Measurements from ENCODE around the gene ARHGAP27. TPM values are rescaled to one million over a fixed set of nuclear protein-coding genes. Genes with fewer than 3 reads are reported as not detected.

Gene ARHGAP27
- total RNA-seq, 2 experiments from 2014 or later: 55.5 to 56.8 TPM

DNA sequence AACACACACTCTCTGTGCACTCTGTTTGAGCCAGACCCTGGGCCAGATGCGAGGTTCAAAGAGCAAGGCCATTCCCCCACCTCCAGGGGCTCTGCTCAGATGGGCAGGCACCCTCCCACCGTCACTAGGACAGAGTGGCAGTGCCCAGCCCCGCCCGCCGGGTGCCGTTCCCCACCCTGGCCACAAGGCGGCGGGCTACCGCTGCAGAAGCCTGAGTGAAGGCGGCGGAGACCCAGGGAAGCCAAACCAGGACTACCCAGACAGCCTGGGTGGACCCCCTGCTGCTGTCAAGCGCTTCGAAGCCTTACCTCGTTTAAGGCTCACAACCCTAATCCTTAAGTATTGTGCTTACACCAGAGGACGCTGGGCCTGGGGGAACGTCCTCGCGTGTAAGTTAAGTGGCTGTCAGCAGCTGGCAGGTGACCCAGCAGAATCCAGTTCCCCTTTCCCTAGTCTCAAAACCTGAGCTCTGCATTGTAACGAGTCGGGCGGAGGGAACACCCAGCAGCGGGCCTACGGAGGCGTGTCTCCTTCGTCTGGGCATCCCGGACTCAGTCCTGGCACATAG lies 4.5 kb downstream of the ARHGAP27 start:
- Histone ChIP-seq H3K4me3 (ENCODE audit: low read depth, low read length, poor library complexity, severe bottlenecking) (peak overlapping the region; percentile 49), H3K27ac (ENCODE audit: low read depth, low read length, poor library complexity, severe bottlenecking) (peak overlapping the region; percentile 76), H3K36me3 (ENCODE audit: insufficient read depth, low read length) (no peaks in the 10 kb centered on the region), H3K9me2 (ENCODE audit: insufficient read depth, low read length) (no peaks in the 10 kb centered on the region), H4K20me1 (ENCODE audit: insufficient read depth, low read length) (no peaks in the 10 kb centered on the region), H3K79me2 (ENCODE audit: insufficient read depth, low read depth, low read length) (no peaks in the 10 kb centered on the region), H3K9me3 (ENCODE audit: low read length) (no peaks in the 10 kb centered on the region), H3K4me2 (ENCODE audit: low read length) (peak overlapping the region; percentile 84), H3K4me1 (ENCODE audit: insufficient read depth, low read length, poor library complexity, severe bottlenecking) (peaks cover 41% of the 10 kb centered on the region), H2AFZ (ENCODE audit: low read length) (peak overlapping the region; percentile 44; the same call in 1 of the 2 replicates)
- intact Hi-C loops (cut with micrococcal nuclease; ENCODE audit: unreplicated experiment): no loop called here
- TF ChIP-seq EZH2phosphoT487 (IDR thresholded peaks at IDR 0.05; ENCODE audit: borderline replicate concordance, low read depth, low read length): no peak
- TF ChIP-seq, protein P1, sequence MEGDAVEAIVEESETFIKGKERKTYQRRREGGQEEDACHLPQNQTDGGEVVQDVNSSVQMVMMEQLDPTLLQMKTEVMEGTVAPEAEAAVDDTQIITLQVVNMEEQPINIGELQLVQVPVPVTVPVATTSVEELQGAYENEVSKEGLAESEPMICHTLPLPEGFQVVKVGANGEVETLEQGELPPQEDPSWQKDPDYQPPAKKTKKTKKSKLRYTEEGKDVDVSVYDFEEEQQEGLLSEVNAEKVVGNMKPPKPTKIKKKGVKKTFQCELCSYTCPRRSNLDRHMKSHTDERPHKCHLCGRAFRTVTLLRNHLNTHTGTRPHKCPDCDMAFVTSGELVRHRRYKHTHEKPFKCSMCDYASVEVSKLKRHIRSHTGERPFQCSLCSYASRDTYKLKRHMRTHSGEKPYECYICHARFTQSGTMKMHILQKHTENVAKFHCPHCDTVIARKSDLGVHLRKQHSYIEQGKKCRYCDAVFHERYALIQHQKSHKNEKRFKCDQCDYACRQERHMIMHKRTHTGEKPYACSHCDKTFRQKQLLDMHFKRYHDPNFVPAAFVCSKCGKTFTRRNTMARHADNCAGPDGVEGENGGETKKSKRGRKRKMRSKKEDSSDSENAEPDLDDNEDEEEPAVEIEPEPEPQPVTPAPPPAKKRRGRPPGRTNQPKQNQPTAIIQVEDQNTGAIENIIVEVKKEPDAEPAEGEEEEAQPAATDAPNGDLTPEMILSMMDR (conservative IDR thresholded peaks at IDR 0.05; ENCODE audit: low read length): peak; percentile 95
- CTCF ChIA-PET (ENCODE audit: unreplicated experiment): no interaction called here
- no TSS peak for BruUV-seq (replicated peaks)
- DNase-seq (ENCODE audit: low spot score): peak; percentile 81
- POLR2A ChIA-PET: interaction anchor here (0.8 kb wide), 1 partner anchor 116 kb away, joined by 3 read pairs; no protein-coding TSS in a partner anchor

DNA sequence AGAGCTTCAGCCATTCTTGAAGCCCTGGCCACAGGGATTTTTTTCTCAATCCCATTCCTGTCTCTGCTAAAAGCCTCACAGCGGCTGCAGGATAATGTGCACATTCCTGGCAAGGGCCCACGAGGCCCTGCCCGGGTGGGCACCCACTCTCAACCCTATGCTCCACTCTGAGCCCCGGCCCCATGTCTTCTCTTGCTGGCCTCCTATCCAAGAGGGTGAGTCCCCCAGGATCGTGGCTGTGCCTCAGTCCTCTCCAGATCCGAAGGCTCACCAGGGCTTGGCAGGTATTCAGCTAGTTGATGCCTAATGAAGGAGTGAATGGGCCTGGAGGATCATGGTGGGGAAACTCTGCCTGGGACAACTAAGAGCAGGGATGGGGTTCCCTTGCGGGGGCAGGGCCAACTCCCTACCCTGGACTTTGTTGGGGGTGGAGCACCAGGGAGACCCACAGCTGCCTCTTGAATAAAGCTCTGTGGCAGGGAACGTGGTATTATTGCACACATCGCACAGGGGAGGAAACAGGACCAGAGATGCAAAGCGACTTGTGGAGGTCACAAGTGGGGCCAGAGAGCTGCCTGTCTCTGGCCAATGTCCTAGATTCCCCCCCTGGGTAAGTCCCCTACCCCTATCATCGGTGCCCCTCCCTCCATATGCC lies 5.4 kb downstream of the ARHGAP27 start:
- intact Hi-C loops (cut with micrococcal nuclease; ENCODE audit: unreplicated experiment): loop anchor here (2.0 kb wide), 1 partner anchor 33 kb away; no protein-coding TSS in a partner anchor
- DNase-seq (ENCODE audit: low spot score): no peak
- H2AFZ ChIP-seq (ENCODE audit: low read length): no peak overlapping the region
- TF ChIP-seq, protein P1 (conservative IDR thresholded peaks at IDR 0.05; ENCODE audit: low read length): no peak
- TF ChIP-seq EZH2phosphoT487 (IDR thresholded peaks at IDR 0.05; ENCODE audit: borderline replicate concordance, low read depth, low read length): no peak
- H3K27ac ChIP-seq (ENCODE audit: low read depth, low read length, poor library complexity, severe bottlenecking): no peak overlapping the region
- H4K20me1 ChIP-seq (ENCODE audit: insufficient read depth, low read length): no peaks in the 10 kb centered on the region
- H3K9me2 ChIP-seq (ENCODE audit: insufficient read depth, low read length): no peaks in the 10 kb centered on the region
- no peaks in the 10 kb centered on the region for H3K36me3 ChIP-seq (ENCODE audit: insufficient read depth, low read length)
- no TSS peak for BruUV-seq (replicated peaks)
- ChIA-PET POLR2A (interaction anchor here (0.8 kb wide), 1 partner anchor 115 kb away, joined by 3 read pairs; no protein-coding TSS in a partner anchor), CTCF (ENCODE audit: unreplicated experiment) (no interaction called here)
- no peaks in the 10 kb centered on the region for H3K79me2 ChIP-seq (ENCODE audit: insufficient read depth, low read depth, low read length)
- no peak overlapping the region for H3K4me3 ChIP-seq (ENCODE audit: low read depth, low read length, poor library complexity, severe bottlenecking)
- H3K4me1 ChIP-seq (ENCODE audit: insufficient read depth, low read length, poor library complexity, severe bottlenecking): peaks cover 36% of the 10 kb centered on the region
- no peaks in the 10 kb centered on the region for H3K9me3 ChIP-seq (ENCODE audit: low read length)
- H3K4me2 ChIP-seq (ENCODE audit: low read length): no peak overlapping the region

DNA sequence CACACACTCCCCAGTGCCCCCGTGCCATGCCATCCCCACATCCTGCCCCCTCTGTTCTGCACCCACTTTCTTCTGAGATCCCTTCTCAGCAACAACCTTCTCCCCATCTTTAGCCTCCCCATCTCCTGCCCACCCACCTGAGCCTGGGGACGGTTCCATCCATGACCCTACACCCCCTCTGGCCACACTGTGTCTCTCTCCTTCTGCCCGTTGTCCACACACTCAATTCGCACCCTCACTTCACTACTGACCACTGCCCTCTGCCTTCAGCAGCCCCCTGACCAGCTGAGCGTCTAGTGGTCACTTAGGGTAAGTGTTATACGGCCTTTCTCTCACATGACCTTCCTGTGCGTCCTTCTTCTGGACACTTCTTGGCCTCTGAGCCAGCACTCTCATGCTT lies 6.1 kb downstream of the ARHGAP27 start:
- no peak for TF ChIP-seq EZH2phosphoT487 (IDR thresholded peaks at IDR 0.05; ENCODE audit: borderline replicate concordance, low read depth, low read length)
- TF ChIP-seq, protein P1 (conservative IDR thresholded peaks at IDR 0.05; ENCODE audit: low read length): no peak
- H3K36me3 ChIP-seq (ENCODE audit: insufficient read depth, low read length): no peaks in the 10 kb centered on the region
- CTCF ChIA-PET (ENCODE audit: unreplicated experiment): no interaction called here
- no peak overlapping the region for H2AFZ ChIP-seq (ENCODE audit: low read length)
- BruUV-seq (replicated peaks): no TSS peak
- no peaks in the 10 kb centered on the region for H4K20me1 ChIP-seq (ENCODE audit: insufficient read depth, low read length)
- no peaks in the 10 kb centered on the region for H3K79me2 ChIP-seq (ENCODE audit: insufficient read depth, low read depth, low read length)
- no peak for DNase-seq (ENCODE audit: low spot score)
- H3K9me3 ChIP-seq (ENCODE audit: low read length): no peaks in the 10 kb centered on the region
- H3K27ac ChIP-seq (ENCODE audit: low read depth, low read length, poor library complexity, severe bottlenecking): no peak overlapping the region
- intact Hi-C loops (cut with micrococcal nuclease; ENCODE audit: unreplicated experiment): loop anchor here (2.0 kb wide), 1 partner anchor 32 kb away; no protein-coding TSS in a partner anchor
- no peak overlapping the region for H3K4me2 ChIP-seq (ENCODE audit: low read length)
- POLR2A ChIA-PET: no interaction called here
- no peaks in the 10 kb centered on the region for H3K9me2 ChIP-seq (ENCODE audit: insufficient read depth, low read length)
- peaks cover 30% of the 10 kb centered on the region for H3K4me1 ChIP-seq (ENCODE audit: insufficient read depth, low read length, poor library complexity, severe bottlenecking)
- no peak overlapping the region for H3K4me3 ChIP-seq (ENCODE audit: low read depth, low read length, poor library complexity, severe bottlenecking)

All from OCI-LY7 (cell line).